Stomach (tissue), 4 donors: ENCODE results near the gene MKKS.

Experiments used
- CTCF ChIP-seq, 7 experiments: fragments of 450-650 bp in 4 of 7; fragments of 200-600 bp in 3 of 7; sonication (generic) in 3 of 7; IDR thresholded peaks; one replicate each; pipeline ENCODE4 v1.5.1; 2016 to 2019; ENCODE audit warnings: antibody characterized with exemption in 7 of 7, control low read depth in 2 of 7, mild to moderate bottlenecking in 1 of 7
- POLR2A ChIP-seq, 4 donors: fragments of 450-650 bp; IDR thresholded peaks; one replicate each; pipeline ENCODE4 v1.6.1; 2016; ENCODE audit warnings: antibody characterized with exemption in 4 of 4, control low read depth in 2 of 4, mild to moderate bottlenecking in 1 of 4, moderate library complexity in 1 of 4

DNA sequence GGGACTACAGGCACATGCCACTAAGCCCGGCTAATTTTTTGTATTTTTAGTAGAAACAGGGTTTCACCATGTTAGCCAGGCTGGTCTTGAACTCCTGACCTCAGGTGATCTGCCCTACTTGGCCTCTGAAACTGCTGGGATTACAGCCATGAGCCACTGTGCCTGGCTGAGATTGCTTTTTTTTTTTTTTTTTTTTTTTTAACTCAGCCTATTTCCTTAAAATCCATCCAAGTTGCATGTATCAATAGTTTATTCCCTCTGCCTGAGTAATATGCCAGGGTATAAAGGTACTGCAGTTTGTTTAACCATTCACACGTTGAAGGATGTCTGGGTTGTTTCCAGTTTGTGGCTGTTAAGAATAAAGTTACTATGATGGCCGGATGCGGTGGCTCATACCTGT, 11.7 kb upstream of the MKKS start:
- TF ChIP-seq CTCF (IDR thresholded peaks at IDR 0.05) (no peak), POLR2A (IDR thresholded peaks at IDR 0.05) (no peak)
